ENCODE data around the gene KLK12.
A peak's percentile ranks its signal among the peaks of the same experiment; 100 is the strongest.

KLK12 gene, protein sequence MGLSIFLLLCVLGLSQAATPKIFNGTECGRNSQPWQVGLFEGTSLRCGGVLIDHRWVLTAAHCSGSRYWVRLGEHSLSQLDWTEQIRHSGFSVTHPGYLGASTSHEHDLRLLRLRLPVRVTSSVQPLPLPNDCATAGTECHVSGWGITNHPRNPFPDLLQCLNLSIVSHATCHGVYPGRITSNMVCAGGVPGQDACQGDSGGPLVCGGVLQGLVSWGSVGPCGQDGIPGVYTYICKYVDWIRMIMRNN

DNA sequence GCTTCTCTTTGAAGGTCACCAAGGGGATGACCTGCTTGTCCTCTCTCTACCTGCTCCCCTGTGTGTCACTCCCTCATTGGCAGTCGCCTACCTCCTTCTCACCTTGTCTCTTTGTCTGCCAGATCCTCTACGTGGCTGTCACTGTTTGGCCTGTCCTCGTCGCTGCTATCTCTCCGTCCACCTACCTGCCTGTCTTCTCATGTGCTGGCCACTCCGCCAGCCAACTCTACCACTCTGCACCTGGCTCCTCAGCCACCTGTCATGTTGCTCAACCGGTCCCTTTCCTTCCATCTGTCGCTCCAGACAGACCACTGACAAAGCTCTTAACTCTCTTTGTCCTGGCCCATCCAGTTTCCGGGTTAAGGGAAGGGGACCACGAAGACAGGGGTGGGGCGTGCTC lies at the start of gene KLK12:
Gene KLK12, minus strand, starts transcription at position 299 of the 400 bp plus-strand sequence. CDS start 381 bp downstream, outside the sequence.
- intact Hi-C loops (cut with DNase I): no loop called here
- DNase-seq: peak in 1 of 10 donors; percentile 10

DNA sequence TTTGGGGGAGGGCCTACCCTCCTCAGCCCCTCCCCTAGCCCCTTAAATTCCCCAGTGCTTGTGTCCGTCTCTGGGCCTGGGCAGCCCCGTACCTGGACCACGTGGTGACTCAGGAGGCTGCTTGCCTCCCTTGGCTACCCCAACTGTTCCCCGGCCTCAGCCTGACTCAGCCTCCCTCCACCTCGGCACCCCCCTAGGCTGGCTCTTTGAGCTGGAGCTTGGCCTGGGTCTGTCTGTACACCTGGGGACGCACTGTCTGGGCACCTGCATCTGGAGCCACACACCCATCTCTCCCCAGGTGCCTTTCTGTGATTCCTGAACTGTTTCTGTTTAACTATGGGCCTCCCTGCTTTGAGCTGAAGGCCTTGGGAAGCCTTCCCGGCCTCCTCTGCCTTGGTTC lies 49.7 kb upstream of the KLK12 start:
- intact Hi-C loops (cut with DNase I): no loop called here

DNA sequence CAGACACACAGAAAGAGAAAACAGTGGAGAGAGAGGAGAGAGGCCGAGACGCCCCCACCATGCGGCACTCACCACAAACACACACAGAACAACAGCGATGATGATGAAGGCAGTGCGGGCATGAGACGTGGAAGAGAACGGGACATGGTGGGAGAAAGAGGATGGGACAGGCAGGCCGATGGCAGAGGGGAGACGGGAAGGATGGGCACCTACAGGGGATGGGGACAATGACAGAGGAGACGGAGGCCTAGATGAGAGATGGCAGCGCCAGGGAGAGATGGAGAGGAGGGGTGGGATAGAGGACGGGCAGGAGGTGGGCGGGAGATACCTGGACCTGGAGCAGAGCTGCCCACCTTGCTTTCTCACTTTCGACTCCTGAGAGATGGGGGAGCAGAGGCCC lies 49.0 kb upstream of the KLK12 start:
- intact Hi-C loops (cut with DNase I): no loop called here
- DNase-seq: peak in 2 of 10 donors; percentile 24 to 59

More for the DNA sequence above, 49.7 kb upstream of the KLK12 start:
- peak in 2 of 10 donors; percentile 53 to 71 for DNase-seq

DNA sequence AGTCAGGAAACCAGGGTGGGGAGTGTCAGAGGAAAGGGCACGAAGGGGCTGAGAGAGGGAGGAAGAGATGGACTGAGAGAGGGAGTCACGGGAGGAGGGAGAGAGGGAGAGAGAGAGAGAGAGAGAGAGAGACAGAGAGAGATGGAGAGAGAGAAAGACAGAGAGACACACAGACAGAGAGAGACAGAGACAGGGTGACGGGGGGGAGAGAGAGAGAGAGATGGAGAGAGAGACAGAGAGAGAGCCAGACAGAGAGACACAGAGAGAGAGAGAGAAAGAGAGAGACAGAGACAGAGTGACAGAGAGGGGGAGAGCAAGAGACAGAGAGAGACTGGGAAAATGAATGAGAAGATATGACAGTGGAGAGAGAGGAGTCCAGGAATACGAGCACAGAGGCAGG lies 48.4 kb upstream of the KLK12 start:
- intact Hi-C loops (cut with DNase I): no loop called here

DNA sequence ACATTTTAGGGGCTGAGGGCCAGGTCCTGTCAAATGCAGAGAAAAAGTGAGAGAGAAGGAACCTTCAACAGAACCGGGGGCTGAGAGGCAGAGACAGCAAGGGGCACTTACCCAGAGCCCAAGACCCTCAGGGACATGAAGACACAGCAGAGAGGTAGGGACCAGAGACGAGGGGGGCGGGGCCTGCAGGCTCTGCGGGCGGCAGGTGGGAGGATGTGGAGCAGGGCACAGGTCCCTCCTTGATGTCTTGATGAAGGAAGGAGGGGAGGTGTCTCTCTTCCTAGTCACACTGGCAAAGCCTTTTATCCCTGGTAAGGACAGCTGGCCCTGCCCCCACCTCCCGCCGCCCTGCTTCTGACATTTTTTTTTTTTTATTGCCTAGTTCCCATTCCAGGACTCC lies 47.8 kb upstream of the KLK12 start, which contains the start of gene KLK14:
Gene KLK14, minus strand, starts transcription at position 277 of the 400 bp plus-strand sequence. Its CDS starts 273 bp downstream, at position 4.
- intact Hi-C loops (cut with DNase I): no loop called here
- DNase-seq: peak in 2 of 10 donors; percentile 36 to 57

More for the DNA sequence above, 48.4 kb upstream of the KLK12 start:
- DNase-seq: no peak

DNA sequence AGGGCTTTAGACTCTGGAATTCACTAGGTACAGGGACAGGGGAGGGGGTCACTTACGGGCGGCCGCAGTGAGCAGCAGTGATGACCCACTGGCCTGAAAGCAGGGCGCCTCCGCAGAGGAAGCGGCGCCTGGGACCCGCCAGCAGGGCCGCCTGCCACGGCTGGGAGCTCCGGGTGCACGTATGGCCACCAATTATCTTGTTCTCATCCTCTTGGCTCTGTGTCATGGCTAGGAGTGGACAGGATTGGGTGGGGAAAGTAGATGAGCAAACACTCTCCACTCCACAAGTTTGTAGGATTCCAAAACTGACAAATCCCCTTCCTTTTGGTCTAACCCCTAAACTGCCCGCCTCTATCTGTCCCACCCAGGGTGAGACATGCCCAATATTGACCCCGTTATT lies 46.7 kb upstream of the KLK12 start:
- DNase-seq: peak in 1 of 10 donors; percentile 59

DNA sequence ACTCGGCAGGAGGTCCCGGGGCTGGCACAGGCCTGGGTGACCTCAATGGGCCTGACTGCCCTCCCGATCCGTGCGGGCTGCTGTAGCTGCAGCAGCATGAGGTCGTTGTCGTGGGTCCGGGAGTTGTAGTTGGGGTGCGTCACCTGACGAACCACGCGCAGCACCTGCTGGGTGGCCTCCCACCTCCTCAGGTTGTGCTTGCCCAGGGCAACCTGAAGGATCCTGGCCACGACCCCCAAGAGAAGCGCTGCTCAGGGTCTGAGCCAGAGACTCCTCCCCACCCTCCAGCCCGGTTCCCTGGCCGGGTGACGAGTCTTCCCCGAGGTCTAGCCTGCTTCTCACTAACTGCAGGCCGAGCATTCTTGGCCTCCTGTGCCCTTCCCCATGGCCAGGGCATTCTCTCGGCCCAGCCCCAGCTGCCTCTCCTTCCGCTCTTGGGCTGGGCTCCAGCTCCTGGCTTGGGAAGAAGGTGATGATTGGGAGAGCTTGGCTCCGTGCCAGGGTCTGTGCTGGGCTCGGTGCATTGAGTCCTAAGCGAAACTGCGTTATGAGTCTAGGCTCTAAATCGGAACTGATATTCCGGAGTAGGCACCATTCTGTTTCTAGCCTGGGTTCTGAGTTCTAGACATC lies 44.8 kb upstream of the KLK12 start:
- intact Hi-C loops (cut with DNase I): no loop called here
- peak in 3 of 10 donors; percentile 26 to 77 (median 65) for DNase-seq

More for the DNA sequence above, 46.7 kb upstream of the KLK12 start:
- intact Hi-C loops (cut with DNase I): no loop called here

DNA sequence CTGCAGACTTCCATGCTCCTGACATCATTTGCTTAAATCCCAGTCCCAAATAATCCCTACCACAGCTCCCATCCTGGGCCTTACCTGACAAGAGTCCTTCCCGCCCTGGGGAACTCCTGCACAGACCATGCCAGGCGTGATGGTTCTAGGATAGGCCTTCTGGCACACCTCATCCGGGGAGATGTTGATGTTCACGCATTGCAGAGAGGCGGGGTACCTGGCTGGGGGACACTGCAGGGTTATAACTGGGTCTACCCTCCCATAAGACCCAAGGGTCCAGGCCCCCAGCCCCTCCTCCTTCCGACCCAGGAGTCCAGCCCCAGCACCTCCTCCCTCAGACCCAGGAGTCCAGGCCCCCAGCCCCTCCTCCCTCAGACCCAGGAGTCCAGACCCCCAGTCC lies 43.9 kb upstream of the KLK12 start:
- intact Hi-C loops (cut with DNase I): no loop called here
- peak in 2 of 10 donors; percentile 67 to 77 for DNase-seq

DNA sequence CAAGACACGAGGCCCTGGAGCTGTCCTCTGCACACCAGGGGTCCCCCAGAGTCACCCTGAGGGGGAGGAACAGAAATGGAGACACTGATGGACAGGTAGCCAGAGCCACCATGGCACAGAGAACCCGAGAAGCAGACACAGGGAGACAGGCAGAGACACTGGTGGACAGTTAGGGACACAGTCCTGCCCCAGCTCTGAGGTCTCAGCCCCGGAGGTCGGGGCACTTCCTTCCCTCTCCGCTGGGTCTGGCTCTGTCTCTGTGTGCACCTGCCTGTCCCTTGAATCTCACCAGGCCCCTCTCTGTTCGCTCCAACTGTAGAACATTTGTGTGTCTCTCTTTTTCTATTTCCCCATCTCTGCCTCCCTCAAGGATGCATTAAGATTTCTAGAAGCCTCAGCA lies 43.3 kb upstream of the KLK12 start:
- no peak for DNase-seq

DNA sequence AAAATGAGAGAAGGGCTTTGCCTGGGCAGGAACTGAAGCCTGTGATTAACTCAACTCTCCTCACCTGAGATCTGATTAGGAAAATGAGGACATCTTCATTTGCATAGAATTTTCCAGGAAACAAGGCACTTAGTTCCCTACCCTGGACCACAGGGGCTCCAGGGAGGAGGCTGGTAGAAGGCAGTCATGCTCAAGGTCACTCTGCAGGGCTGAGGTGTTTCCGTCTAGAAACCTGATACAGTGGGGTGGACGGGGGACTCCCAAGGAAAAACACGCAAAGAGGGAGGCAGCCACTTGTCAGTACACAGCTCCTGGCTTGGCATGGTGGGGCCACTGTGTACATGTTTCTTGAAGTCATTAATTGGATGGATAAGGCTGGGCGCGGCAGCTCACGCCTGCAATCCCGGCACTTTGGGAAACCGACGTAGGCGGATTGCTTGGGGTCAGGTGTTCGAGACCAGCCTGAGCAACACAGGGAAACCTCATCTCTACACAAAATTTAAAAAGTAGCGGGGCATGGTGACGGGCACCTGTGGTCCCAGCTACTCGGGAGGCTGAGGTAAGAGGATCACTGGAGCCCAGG lies 41.9 kb upstream of the KLK12 start:
- intact Hi-C loops (cut with DNase I): no loop called here

More for the DNA sequence above, 43.3 kb upstream of the KLK12 start:
- intact Hi-C loops (cut with DNase I): no loop called here

DNA sequence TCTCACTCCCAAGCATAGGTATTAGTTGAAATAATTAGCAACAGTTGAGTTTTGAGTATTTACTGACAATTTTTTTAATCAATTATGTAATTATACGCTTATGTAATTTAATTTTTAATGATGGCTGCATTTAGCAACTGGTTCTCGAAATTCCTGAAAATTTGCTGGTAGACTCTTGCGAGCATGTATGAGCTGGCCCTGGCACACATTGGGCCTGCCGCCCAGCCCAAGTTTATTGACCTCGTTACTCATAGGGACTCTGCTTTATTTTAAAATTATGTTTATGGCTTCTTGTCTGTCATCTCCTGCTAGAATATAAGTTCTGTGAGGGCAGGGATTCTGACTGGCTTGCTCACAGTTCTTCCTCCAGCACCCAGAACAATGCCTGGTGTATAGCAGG lies 41.2 kb upstream of the KLK12 start:
- DNase-seq: no peak
- intact Hi-C loops (cut with DNase I): no loop called here

More for the DNA sequence above, 41.9 kb upstream of the KLK12 start:
- DNase-seq: no peak

DNA sequence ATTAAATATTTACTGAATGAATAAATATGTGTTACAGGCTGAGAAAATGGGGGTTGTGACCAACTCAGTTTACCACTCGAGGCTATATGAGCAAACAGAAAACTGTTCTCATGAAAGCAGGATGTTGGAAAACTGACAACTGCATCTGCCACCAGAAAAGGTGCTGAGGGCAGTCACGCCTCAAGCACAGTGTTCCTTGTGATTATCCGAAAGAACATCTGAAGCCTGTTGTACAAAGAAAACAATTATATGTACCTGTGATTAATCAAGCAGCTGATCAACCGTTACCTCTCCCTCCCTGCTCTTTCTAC lies 36.2 kb upstream of the KLK12 start:
- intact Hi-C loops (cut with DNase I): no loop called here
- DNase-seq: no peak

DNA sequence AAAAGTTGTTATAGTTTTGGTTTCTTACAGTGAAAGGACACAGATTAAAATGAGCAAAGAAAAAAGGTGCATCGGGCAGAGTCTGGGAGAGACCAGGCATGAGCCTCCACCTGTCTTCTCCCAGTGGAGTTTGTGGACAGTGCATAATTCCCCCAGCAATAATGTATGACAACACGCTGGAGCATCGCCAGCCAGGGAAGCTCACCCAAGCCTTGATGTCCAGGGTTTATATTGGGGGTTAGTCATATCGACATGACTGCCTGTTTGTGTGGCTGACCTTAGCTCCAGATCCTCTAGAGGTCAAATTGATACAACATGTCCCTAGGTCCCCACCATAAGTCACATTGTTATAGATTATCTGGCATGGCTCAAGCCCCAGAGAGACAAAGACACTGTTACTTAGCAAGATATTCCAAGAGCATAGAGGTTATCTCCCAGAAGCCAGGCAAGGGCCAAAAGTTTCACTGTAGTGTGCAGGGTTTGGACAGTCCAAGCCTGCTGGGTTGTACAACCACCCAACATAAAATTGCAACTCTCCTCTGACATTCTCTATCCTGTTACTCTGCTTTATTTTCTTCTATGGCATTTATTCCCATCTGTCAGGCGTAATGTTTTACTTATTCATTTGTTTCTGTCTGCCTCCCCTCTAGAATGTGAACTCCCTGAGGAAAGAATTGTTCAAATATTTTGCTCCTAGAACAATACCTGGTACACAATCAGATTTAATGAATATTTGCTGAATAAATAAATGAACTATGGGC lies 35.7 kb upstream of the KLK12 start:
- intact Hi-C loops (cut with DNase I): no loop called here

DNA sequence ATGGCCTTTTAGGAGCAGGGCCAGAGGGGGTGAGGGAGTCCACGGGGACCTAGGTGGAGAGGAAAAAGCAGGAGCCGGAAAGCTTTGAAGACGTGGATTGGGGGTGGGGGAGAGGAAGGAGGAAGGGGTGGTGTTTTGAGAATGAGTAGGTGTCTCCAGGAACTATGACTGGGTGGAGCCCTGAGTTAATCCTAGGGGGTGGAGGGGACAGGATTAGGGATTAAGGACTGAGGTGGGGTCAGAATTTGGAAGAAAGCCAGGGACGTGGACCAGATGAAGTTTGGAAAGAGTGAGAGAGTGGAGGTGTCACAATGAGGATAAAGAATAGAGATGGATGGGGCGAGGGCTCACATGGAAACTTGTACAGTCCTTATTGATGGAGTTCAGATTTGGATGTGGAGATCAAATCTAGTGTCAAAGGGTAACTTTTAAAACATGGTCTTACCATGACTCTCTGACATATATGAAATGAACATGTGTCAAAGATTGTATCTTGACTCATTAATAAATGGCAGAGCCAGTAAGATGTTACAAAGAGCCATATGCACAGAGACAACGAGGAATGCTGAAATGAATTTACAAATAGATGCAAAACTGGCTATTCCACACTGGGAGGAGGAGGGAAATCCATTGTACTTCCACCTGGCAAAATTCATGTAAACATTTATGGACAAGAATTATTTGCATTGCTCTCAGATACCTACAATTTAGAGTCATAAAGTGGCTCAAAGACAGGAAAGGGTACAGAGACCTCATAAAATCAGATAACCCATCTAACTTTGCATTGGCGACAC lies 31.8 kb upstream of the KLK12 start:
- intact Hi-C loops (cut with DNase I): no loop called here
- DNase-seq: no peak

More for the DNA sequence above, 35.7 kb upstream of the KLK12 start:
- no peak for DNase-seq

DNA sequence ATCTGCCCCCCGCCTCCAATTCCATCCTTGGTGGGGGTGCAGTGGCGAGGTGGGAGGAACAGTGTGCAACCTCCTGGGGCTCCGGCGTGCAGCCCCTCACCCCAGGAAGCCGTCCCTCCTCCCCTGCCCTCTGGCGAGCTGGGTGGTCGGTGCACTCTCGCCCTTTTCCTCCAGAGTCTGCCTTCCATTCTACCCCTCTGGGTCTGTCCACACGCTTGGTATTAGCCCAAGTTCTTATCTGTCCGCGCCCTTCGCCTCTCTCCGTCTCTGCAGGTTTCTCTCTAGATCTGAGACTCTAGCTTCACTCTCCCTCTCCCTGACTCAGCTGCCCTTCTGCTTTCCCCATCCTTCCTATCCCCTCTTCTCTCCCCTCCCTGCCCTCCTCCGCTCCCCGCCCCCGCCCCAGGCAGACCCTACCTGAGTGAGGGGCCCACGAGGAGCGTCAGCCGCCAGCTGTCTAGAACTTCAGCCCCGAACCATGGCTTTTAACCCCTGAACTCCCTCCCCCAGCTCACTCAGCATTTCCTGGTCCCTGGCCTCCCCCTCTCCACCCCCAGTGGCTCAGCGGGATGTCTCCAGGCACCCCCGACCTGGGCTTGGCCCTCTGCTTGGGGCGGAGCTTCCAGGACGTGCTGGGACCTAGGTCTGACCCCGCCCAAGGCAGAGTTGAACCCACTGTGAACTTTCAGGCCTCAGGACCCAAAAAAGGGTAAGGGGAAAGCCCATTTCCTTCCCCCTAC lies 30.6 kb upstream of the KLK12 start:
- intact Hi-C loops (cut with DNase I): no loop called here
- DNase-seq: peak in 1 of 10 donors; percentile 69

DNA sequence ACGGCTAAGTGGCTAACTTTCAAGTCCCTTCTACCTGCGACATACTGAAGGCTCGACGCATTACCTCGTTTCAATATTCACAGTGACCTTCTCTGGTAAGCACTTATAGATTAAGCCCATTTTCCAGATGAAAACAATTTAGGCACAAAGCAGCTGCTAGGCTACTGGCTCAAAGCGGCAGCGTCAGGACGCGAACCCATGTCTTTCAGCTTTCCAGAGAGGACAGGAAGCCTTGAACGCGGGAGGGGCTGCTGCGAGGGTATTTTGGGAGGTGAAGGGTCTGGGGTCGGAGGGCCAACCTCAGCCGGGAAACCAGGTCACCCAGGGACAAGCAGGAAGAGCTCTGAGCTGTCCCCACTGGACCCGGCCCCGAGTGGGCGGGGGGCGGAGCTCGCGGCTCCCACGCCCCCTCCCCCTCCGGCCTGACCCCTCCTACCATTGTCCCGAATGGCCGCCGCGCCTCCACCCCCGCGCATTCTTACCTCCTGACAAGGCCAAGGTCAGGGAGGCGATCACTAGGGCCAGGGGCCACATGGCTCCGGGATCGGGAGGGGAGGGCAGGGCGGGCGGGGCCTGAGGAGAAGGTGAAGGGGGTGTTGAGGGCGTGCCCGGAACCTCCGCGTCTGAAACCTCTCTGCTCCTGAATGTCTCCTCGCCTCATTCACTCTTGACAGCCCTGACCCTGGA lies 29.9 kb upstream of the KLK12 start, which contains the start of gene KLK13:
Gene KLK13, minus strand, starts transcription at position 559 of the 687 bp plus-strand sequence. Its CDS starts 25 bp downstream, at position 534.
- peak in 1 of 10 donors; percentile 61 for DNase-seq

DNA sequence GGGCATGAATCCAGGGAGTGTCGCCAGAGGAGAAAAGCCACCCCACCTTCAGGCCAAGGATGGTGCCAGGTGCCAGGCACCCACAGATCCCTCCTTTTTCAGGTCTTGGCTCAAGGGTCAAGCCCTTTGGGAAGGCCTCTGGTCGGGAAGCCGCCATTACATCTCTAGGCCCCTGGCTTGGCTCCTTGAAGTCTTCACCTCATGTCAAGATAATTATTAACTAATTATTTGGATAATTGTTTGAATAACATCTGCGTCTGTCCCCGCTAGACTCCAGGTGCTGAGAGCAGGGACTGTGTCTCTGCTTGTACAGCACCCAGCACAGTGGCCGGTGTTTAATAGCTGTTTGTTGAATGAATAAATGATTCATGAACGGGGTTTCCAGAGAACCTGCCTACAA lies 28.9 kb upstream of the KLK12 start:
- intact Hi-C loops (cut with DNase I): no loop called here

More for the DNA sequence above, 29.9 kb upstream of the KLK12 start, which contains the start of gene KLK13:
- intact Hi-C loops (cut with DNase I): no loop called here

DNA sequence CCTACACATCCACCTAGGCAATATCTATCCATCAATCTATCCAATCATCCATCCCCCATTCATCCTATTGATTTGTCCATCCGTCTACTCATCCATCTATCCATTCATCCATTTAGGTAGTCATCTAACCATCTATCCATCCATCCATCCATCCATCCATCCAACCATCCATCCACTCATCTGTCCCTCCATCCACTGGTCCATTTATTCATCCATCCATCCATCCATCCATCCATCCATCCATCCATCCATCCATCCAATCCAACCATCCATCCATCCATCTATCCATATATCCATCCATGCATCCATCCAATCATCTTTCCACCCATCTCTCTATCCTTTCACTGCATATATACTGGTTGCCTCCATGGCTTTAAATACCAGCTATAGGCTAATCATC lies 26.2 kb upstream of the KLK12 start:
- intact Hi-C loops (cut with DNase I): no loop called here
- DNase-seq: no peak

More for the DNA sequence above, 28.9 kb upstream of the KLK12 start:
- no peak for DNase-seq

DNA sequence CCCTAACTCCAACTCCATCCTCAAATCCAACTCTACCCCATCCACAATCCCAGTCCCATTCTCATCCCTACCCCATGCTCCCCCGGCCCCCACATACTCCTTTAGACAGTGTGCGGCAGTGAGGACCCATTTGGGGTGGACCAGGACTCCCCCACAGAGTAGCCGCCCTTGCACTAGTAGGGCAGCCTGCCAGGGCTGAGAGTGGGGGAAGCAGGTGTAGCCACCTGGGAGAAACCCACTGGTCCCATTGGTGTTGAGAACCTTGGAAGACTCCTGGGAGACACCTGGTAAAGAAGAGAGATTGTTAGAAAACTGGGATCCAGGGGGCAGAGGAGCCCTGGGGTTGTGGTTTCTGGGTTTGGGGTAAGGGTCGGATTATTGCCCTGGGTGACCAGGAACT lies 25.5 kb upstream of the KLK12 start:
- intact Hi-C loops (cut with DNase I): no loop called here
- DNase-seq: peak in 1 of 10 donors; percentile 66
